Fibroblast of the aortic adventitia (primary cell): ENCODE results near the gene ABI3. TPM values are rescaled to one million over a fixed set of nuclear protein-coding genes. Genes with fewer than 3 reads are reported as not detected.

ENCODE experiments used
- DNase-seq: peaks from one replicate; pipeline ENCODE4 v3.0.0-alpha.2; 2010; ENCODE audit warnings: low read depth
- H3K4me3 ChIP-seq: 2 replicates; pipeline ENCODE4 v1.5.1; 2011; ENCODE audit warnings: low read depth, mild to moderate bottlenecking, control low read depth, low read length, moderate library complexity
- CTCF ChIP-seq: IDR thresholded peaks from 2 replicates; pipeline ENCODE4 v1.5.1; 2011; ENCODE audit warnings: mild to moderate bottlenecking, low read length, control low read depth, inconsistent platforms; ENCODE audit not compliant: insufficient read depth
- total RNA-seq: library from RNA; depleted of rRNA; stranded (reverse); fragments of >200 nt; gene quantifications from 2 replicates; pipeline ENCODE4 v1.2.3, GENCODE V29; 2012; ENCODE audit warnings: low replicate concordance

The ABI3 gene
- total RNA-seq, 1 donor = 0.18 TPM

- no peak overlapping the region for H3K4me3 ChIP-seq
- TF ChIP-seq CTCF = no peak
- DNase-seq = no peak
Measured at GRCh38 chr17:49242813-49243212, 32.3 kb downstream of the ABI3 start.

- TF ChIP-seq CTCF = no peak
- H3K4me3 ChIP-seq = no peak overlapping the region
- no peak for DNase-seq
Measured at GRCh38 chr17:49244839-49245238, 34.3 kb downstream of the ABI3 start.

- no peak for DNase-seq
- TF ChIP-seq CTCF = no peak
- no peak overlapping the region for H3K4me3 ChIP-seq
Measured at GRCh38 chr17:49247944-49248343, 37.4 kb downstream of the ABI3 start.

GRCh38 chr17:49249292-49249794 lies 38.8 kb downstream of the ABI3 start:
- peak; percentile 59 for DNase-seq
- no peak for TF ChIP-seq CTCF
- H3K4me3 ChIP-seq = no peak overlapping the region

- H3K4me3 ChIP-seq = no peak overlapping the region
- TF ChIP-seq CTCF = no peak
- DNase-seq = no peak
Measured at GRCh38 chr17:49249890-49250522, 39.5 kb downstream of the ABI3 start.

- no peak overlapping the region for H3K4me3 ChIP-seq
- peak; percentile 18 for DNase-seq
- no peak for TF ChIP-seq CTCF
Measured at GRCh38 chr17:49252148-49252695, 41.7 kb downstream of the ABI3 start.
